ENCODE measurements around the gene ARID1B. TPM values are rescaled to one million over a fixed set of nuclear protein-coding genes. Genes with fewer than 3 reads are reported as not detected.

Gene ARID1B
- total RNA-seq, 1 donor from 2014 or later = 93.8 TPM

GRCh38 chr6:156899532-156900135, 122.5 kb downstream of the ARID1B start:
- intact Hi-C loops (cut with micrococcal nuclease) = no loop called here

- intact Hi-C loops (cut with micrococcal nuclease) = no loop called here
Measured at GRCh38 chr6:156900292-156900691, 123.1 kb downstream of the ARID1B start.

GRCh38 chr6:156901309-156902019, 124.3 kb downstream of the ARID1B start:
- intact Hi-C loops (cut with micrococcal nuclease) = no loop called here

GRCh38 chr6:156902782-156903181, 125.6 kb downstream of the ARID1B start:
- intact Hi-C loops (cut with micrococcal nuclease) = no loop called here

GRCh38 chr6:156904176-156904967, 127.2 kb downstream of the ARID1B start:
- intact Hi-C loops (cut with micrococcal nuclease) = no loop called here

GRCh38 chr6:156905801-156906200, 128.6 kb downstream of the ARID1B start:
- intact Hi-C loops (cut with micrococcal nuclease) = no loop called here

GRCh38 chr6:156906451-156906850, 129.3 kb downstream of the ARID1B start:
- intact Hi-C loops (cut with micrococcal nuclease) = no loop called here

GRCh38 chr6:156909212-156910010, 132.2 kb downstream of the ARID1B start:
- intact Hi-C loops (cut with micrococcal nuclease) = no loop called here

GRCh38 chr6:156910011-156910334, 132.8 kb downstream of the ARID1B start:
- intact Hi-C loops (cut with micrococcal nuclease) = no loop called here

GRCh38 chr6:156910938-156911337, 133.8 kb downstream of the ARID1B start:
- intact Hi-C loops (cut with micrococcal nuclease) = loop anchor here (1.0 kb wide), 1 partner anchor 45 kb away; no protein-coding TSS in a partner anchor

- intact Hi-C loops (cut with micrococcal nuclease) = loop anchor here (1.0 kb wide), 1 partner anchor 45 kb away; no protein-coding TSS in a partner anchor
Measured at GRCh38 chr6:156911581-156911980, 134.4 kb downstream of the ARID1B start.

- intact Hi-C loops (cut with micrococcal nuclease) = no loop called here
Measured at GRCh38 chr6:156912431-156912830, 135.3 kb downstream of the ARID1B start.

GRCh38 chr6:156914181-156914580, 137.0 kb downstream of the ARID1B start:
- intact Hi-C loops (cut with micrococcal nuclease) = no loop called here

GRCh38 chr6:156916130-156916801, 139.1 kb downstream of the ARID1B start:
- intact Hi-C loops (cut with micrococcal nuclease) = no loop called here

GRCh38 chr6:156917213-156917612, 140.0 kb downstream of the ARID1B start:
- intact Hi-C loops (cut with micrococcal nuclease) = no loop called here

GRCh38 chr6:156918647-156919046, 141.5 kb downstream of the ARID1B start:
- intact Hi-C loops (cut with micrococcal nuclease) = no loop called here

GRCh38 chr6:156919370-156919769, 142.2 kb downstream of the ARID1B start:
- intact Hi-C loops (cut with micrococcal nuclease) = no loop called here

- intact Hi-C loops (cut with micrococcal nuclease) = no loop called here
Measured at GRCh38 chr6:156919814-156920369, 142.7 kb downstream of the ARID1B start.

- intact Hi-C loops (cut with micrococcal nuclease) = no loop called here
Measured at GRCh38 chr6:156924246-156924645, 147.1 kb downstream of the ARID1B start.

- intact Hi-C loops (cut with micrococcal nuclease) = no loop called here
Measured at GRCh38 chr6:156925026-156925425, 147.8 kb downstream of the ARID1B start.

All from T-helper 1 cell treated with Interleukin-12 subunit alpha and Interleukin-12 subunit beta and Interleukin-4 antibody, amounts not matched to agents 30 ng/mL and 1 ng/mL, for 36 hours (primary cell).